GM06990 (cell line): ENCODE measurements around the gene BCAS3.

ENCODE experiments used
- DNase-seq: peaks from one replicate; pipeline ENCODE4 v3.0.0-alpha.2; 2011; ENCODE audit not compliant: insufficient read length; ENCODE audit errors: extremely low read depth
- H3K27me3 ChIP-seq: replicated peaks from 2 replicates; pipeline ENCODE4 v1.6.0; 2011; ENCODE audit warnings: low read length; ENCODE audit not compliant: control insufficient read depth, insufficient read depth
- H3K36me3 ChIP-seq: 2 replicates; pipeline ENCODE4 v1.5.1; 2011; ENCODE audit warnings: low read length; ENCODE audit not compliant: control insufficient read depth, insufficient read depth
- H3K4me3 ChIP-seq: replicated peaks from 2 replicates; pipeline ENCODE4 v1.5.1; 2011; ENCODE audit warnings: low read depth, mild to moderate bottlenecking, control low read depth, low read length
- CTCF ChIP-seq: IDR thresholded peaks from 2 replicates; pipeline ENCODE4 v1.5.1; 2011; ENCODE audit warnings: low read length, control low read depth, mild to moderate bottlenecking, inconsistent platforms; ENCODE audit not compliant: insufficient read depth, poor library complexity, severe bottlenecking

Gene BCAS3

GRCh38 chr17:61397086-61397842 is 719.6 kb downstream of the BCAS3 start:
- Histone ChIP-seq H3K4me3 (no peak overlapping the region), H3K27me3 (peaks cover 2% of the 10 kb centered on the region), H3K36me3 (no peaks in the 10 kb centered on the region)
- DNase-seq, result no peak
- no peak for TF ChIP-seq CTCF

- H3K27me3 ChIP-seq, result peaks cover 3% of the 10 kb centered on the region
- TF ChIP-seq CTCF, result no peak
- no peak overlapping the region for H3K4me3 ChIP-seq
- DNase-seq, result no peak
- H3K36me3 ChIP-seq, result no peaks in the 10 kb centered on the region
These were observed 721.1 kb downstream of the BCAS3 start for GRCh38 chr17:61398721-61399130.

- DNase-seq, result no peak
- no peak for TF ChIP-seq CTCF
- Histone ChIP-seq H3K27me3 (peaks cover 6% of the 10 kb centered on the region), H3K4me3 (no peak within 1 kb of the TSS; the same call in 1 of the 2 replicates), H3K36me3 (no peaks in the 10 kb centered on the region)
These were observed 721.7 kb downstream of the BCAS3 start, which contains the start of gene TBX2 for GRCh38 chr17:61399131-61400065. TBX2 (plus strand) TSS chr17:61399843; CDS start chr17:61400177, 334 bp downstream.

GRCh38 chr17:61400066-61400716 is 722.5 kb downstream of the BCAS3 start:
- DNase-seq, result no peak
- TF ChIP-seq CTCF, result no peak
- Histone ChIP-seq H3K27me3 (peaks cover 8% of the 10 kb centered on the region), H3K4me3 (no peak overlapping the region; the same call in 1 of the 2 replicates), H3K36me3 (no peaks in the 10 kb centered on the region)

GRCh38 chr17:61400717-61401388 is 723.2 kb downstream of the BCAS3 start:
- Histone ChIP-seq H3K36me3 (no peaks in the 10 kb centered on the region), H3K27me3 (peaks cover 8% of the 10 kb centered on the region), H3K4me3 (no peak overlapping the region)
- no peak for DNase-seq
- no peak for TF ChIP-seq CTCF
